Suprapubic skin (tissue), 4 donors: ENCODE data around the gene BPIFB4.

Experiments
- EP300 ChIP-seq: sonication (generic); formaldehyde crosslinking; IDR thresholded peaks from one replicate; pipeline ENCODE4 v1.6.1; 2017; ENCODE audit warnings: antibody characterized with exemption
- POLR2A ChIP-seq, 2 donors: fragments of 450-650 bp; IDR thresholded peaks; one replicate each; pipeline ENCODE4 v1.6.1; 2017; ENCODE audit warnings: antibody characterized with exemption in 2 of 2, mild to moderate bottlenecking in 2 of 2, moderate library complexity in 2 of 2
- POLR2AphosphoS5 ChIP-seq, 3 donors: sonication (generic); formaldehyde crosslinking; IDR thresholded peaks; one replicate each; pipeline ENCODE4 v1.6.1; 2017; ENCODE audit warnings: antibody characterized with exemption in 3 of 3
- TF ChIP-seq, protein P1 (sequence below), 2 donors: fragments of 200-600 bp in 1 of 2; fragments of 450-650 bp in 1 of 2; sonication (generic) in 1 of 2; IDR thresholded peaks; one replicate each; pipeline ENCODE4 v1.5.1; 2016 to 2019; ENCODE audit warnings: antibody characterized with exemption in 2 of 2, mild to moderate bottlenecking in 1 of 2, moderate library complexity in 1 of 2

DNA sequence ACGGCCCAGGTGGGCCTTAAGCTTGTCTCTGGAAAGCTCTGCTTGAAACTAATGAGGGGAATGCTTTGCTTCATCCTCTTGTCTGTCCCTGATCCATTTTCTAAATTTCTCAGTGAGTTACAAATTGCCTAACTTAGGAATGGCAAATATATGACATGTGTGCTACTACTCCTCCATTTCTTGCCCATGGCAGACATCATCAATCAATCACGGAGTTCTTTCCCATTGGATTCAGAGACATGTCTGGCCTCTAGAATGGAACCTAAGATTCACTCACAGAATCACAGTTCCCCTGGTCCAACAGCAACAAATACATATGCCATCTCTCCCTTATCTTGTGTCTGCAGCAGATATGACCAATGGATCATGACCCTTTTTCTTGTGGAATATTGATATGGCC, 6.6 kb upstream of the BPIFB4 start:
- TF ChIP-seq, protein P1, sequence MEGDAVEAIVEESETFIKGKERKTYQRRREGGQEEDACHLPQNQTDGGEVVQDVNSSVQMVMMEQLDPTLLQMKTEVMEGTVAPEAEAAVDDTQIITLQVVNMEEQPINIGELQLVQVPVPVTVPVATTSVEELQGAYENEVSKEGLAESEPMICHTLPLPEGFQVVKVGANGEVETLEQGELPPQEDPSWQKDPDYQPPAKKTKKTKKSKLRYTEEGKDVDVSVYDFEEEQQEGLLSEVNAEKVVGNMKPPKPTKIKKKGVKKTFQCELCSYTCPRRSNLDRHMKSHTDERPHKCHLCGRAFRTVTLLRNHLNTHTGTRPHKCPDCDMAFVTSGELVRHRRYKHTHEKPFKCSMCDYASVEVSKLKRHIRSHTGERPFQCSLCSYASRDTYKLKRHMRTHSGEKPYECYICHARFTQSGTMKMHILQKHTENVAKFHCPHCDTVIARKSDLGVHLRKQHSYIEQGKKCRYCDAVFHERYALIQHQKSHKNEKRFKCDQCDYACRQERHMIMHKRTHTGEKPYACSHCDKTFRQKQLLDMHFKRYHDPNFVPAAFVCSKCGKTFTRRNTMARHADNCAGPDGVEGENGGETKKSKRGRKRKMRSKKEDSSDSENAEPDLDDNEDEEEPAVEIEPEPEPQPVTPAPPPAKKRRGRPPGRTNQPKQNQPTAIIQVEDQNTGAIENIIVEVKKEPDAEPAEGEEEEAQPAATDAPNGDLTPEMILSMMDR (IDR thresholded peaks at IDR 0.05) = no peak
- no peak for TF ChIP-seq POLR2A (IDR thresholded peaks at IDR 0.05)
- TF ChIP-seq POLR2AphosphoS5 (IDR thresholded peaks at IDR 0.05) = no peak
- TF ChIP-seq EP300 = no peak
